WTC11 (cell line): Measurements from ENCODE around the gene SLC25A11.

Source experiments
- CREB1 ChIP-seq: sonication (generic); formaldehyde crosslinking; IDR thresholded peaks from 2 replicates; pipeline ENCODE4 v1.8.0; 2023; ENCODE audit warnings: mild to moderate bottlenecking, missing genetic modification reagents
- GABPB1 ChIP-seq: sonication (generic); formaldehyde crosslinking; IDR thresholded peaks from 2 replicates; pipeline ENCODE4 v1.8.1; 2023; ENCODE audit warnings: mild to moderate bottlenecking, missing genetic modification reagents
- NFE2L1 ChIP-seq: sonication (generic); formaldehyde crosslinking; IDR thresholded peaks from 2 replicates; pipeline ENCODE4 v1.8.1; 2023; ENCODE audit warnings: missing genetic modification reagents
- NFYB ChIP-seq: sonication (generic); formaldehyde crosslinking; conservative IDR thresholded peaks from 2 replicates; pipeline ENCODE4 v1.8.0; 2022; ENCODE audit warnings: low read depth, missing genetic modification reagents
- TF ChIP-seq, protein P1 (sequence below): sonication (generic); formaldehyde crosslinking; IDR thresholded peaks from 2 replicates; pipeline ENCODE4 v1.8.1; 2022; ENCODE audit warnings: low read depth, missing genetic modification reagents, borderline replicate concordance
- TF ChIP-seq, protein P2 (sequence below): fragments of 200-600 bp; IDR thresholded peaks from 2 replicates; pipeline ENCODE4 v1.8.0; 2022; ENCODE audit warnings: antibody characterized with exemption
- TF ChIP-seq, protein P3 (sequence below): sonication (generic); formaldehyde crosslinking; IDR thresholded peaks from 2 replicates; pipeline ENCODE4 v1.8.0; 2023; ENCODE audit warnings: mild to moderate bottlenecking, missing genetic modification reagents

DNA sequence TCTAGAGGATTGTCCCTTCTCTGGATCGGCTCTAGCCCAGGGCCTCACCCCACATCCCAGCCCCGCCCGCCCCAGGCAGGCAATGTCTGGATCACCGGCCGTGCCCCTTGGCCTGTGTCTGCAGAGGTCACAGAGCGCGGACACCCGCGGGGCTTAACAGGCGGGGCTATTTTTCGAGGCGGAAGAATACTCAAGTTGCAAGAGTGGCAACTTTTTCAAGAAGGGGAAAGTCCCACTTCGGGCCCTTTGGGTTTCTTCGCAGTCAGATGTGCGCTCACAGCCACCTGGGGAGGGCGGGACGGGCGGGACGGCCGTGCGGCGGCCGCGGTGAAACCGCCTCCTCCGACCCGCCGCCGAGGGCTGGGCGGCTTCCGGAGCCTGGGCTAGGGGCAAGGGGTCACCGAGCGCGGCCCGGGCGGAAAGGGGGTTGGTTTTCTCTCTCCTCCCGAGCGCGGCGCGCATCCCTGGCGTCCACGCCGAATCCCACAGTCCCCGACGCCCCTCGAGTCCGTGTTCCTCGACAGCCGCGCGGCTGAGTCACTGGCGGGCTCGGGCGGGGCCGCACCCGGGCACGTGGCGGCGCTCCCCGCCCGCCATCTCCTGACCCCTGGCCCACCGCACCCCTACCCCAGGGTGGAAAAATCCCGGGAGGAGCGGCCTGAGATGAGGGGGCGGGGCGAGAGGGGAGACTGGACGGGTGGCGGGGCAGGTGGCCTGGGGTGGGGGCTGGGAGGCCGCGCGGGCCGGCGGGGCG, 9.7 kb upstream of the SLC25A11 start:
- TF ChIP-seq, protein P1, sequence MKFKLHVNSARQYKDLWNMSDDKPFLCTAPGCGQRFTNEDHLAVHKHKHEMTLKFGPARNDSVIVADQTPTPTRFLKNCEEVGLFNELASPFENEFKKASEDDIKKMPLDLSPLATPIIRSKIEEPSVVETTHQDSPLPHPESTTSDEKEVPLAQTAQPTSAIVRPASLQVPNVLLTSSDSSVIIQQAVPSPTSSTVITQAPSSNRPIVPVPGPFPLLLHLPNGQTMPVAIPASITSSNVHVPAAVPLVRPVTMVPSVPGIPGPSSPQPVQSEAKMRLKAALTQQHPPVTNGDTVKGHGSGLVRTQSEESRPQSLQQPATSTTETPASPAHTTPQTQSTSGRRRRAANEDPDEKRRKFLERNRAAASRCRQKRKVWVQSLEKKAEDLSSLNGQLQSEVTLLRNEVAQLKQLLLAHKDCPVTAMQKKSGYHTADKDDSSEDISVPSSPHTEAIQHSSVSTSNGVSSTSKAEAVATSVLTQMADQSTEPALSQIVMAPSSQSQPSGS (CRISPR knock-in tag) = no peak
- TF ChIP-seq CREB1 (CRISPR knock-in tag) = no peak
- TF ChIP-seq, protein P2, sequence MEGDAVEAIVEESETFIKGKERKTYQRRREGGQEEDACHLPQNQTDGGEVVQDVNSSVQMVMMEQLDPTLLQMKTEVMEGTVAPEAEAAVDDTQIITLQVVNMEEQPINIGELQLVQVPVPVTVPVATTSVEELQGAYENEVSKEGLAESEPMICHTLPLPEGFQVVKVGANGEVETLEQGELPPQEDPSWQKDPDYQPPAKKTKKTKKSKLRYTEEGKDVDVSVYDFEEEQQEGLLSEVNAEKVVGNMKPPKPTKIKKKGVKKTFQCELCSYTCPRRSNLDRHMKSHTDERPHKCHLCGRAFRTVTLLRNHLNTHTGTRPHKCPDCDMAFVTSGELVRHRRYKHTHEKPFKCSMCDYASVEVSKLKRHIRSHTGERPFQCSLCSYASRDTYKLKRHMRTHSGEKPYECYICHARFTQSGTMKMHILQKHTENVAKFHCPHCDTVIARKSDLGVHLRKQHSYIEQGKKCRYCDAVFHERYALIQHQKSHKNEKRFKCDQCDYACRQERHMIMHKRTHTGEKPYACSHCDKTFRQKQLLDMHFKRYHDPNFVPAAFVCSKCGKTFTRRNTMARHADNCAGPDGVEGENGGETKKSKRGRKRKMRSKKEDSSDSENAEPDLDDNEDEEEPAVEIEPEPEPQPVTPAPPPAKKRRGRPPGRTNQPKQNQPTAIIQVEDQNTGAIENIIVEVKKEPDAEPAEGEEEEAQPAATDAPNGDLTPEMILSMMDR = no peak
- TF ChIP-seq, protein P3, sequence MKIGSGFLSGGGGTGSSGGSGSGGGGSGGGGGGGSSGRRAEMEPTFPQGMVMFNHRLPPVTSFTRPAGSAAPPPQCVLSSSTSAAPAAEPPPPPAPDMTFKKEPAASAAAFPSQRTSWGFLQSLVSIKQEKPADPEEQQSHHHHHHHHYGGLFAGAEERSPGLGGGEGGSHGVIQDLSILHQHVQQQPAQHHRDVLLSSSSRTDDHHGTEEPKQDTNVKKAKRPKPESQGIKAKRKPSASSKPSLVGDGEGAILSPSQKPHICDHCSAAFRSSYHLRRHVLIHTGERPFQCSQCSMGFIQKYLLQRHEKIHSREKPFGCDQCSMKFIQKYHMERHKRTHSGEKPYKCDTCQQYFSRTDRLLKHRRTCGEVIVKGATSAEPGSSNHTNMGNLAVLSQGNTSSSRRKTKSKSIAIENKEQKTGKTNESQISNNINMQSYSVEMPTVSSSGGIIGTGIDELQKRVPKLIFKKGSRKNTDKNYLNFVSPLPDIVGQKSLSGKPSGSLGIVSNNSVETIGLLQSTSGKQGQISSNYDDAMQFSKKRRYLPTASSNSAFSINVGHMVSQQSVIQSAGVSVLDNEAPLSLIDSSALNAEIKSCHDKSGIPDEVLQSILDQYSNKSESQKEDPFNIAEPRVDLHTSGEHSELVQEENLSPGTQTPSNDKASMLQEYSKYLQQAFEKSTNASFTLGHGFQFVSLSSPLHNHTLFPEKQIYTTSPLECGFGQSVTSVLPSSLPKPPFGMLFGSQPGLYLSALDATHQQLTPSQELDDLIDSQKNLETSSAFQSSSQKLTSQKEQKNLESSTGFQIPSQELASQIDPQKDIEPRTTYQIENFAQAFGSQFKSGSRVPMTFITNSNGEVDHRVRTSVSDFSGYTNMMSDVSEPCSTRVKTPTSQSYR = 0 out of 2 replicates have a peak, but pooled peaks have one; percentile 60
- no peak for TF ChIP-seq GABPB1
- TF ChIP-seq NFE2L1 (CRISPR knock-in tag) = 0 out of 2 replicates have a peak, but pooled peaks have one; percentile 28
- no peak for TF ChIP-seq NFYB (CRISPR knock-in tag)
